IMR-90 (cell line): ENCODE measurements around the gene ABHD17A. TPM values are rescaled to one million over a fixed set of nuclear protein-coding genes. Genes with fewer than 3 reads are reported as not detected.

Experiments used
- ATAC-seq: fragments of 200-7000 bp; cut with Tn5 transposase; 2 replicates; pipeline ENCODE4 v1.9.1; 2020; ENCODE audit warnings: low read depth, mild to moderate bottlenecking, moderate library complexity
- BruUV-seq: library from RNA; stranded (reverse); fragments of 400-500 nt; replicated peaks from 2 replicates; lab custom pipeline; 2021; lab: Mats Ljungman, UMichigan
- CTCF ChIA-PET: fragments of 300-600 bp; formaldehyde crosslinking; extraction: SDS; loops from one replicate; lab custom pipeline; 2021; ENCODE audit warnings: antibody characterized with exemption; lab: Yijun Ruan, JAX
- POLR2A ChIA-PET: fragments of 300-600 bp; sonication (Branson Sonifier 250); formaldehyde crosslinking; loops from one replicate; lab custom pipeline; 2022; ENCODE audit warnings: antibody characterized with exemption; ENCODE audit not compliant: unreplicated experiment; lab: Charles Lee
- DNase-seq: peaks from one replicate; pipeline ENCODE4 v3.0.0; 2013
- H2AFZ ChIP-seq: replicated peaks from 2 replicates; pipeline ENCODE3; 2013; ENCODE audit warnings: low read length, mild to moderate bottlenecking; ENCODE audit not compliant: poor library complexity
- H2AK5ac ChIP-seq: 2 replicates; pipeline ENCODE4 v1.6.1; 2013; ENCODE audit warnings: low read depth, low read length, inconsistent platforms
- H2AK9ac ChIP-seq: replicated peaks from 2 replicates; pipeline ENCODE3; 2013; ENCODE audit warnings: mild to moderate bottlenecking, low read depth, low read length, moderate library complexity; ENCODE audit not compliant: poor library complexity
- H2BK120ac ChIP-seq: 2 replicates; pipeline ENCODE4 v1.6.1; 2013; ENCODE audit warnings: low read depth, low read length, inconsistent platforms
- H2BK15ac ChIP-seq: 3 replicates; pipeline ENCODE4 v1.6.1; 2013; ENCODE audit warnings: low read depth, low read length, inconsistent platforms
- H2BK20ac ChIP-seq: 2 replicates; pipeline ENCODE4 v1.6.1; 2013; ENCODE audit warnings: low read depth, mild to moderate bottlenecking, inconsistent platforms, low read length, moderate library complexity
- H2BK5ac ChIP-seq: 2 replicates; pipeline ENCODE4 v1.6.1; 2013; ENCODE audit warnings: mild to moderate bottlenecking, low read depth, low read length, inconsistent platforms; ENCODE audit not compliant: poor library complexity, severe bottlenecking
- H3K14ac ChIP-seq: replicated peaks from 2 replicates; pipeline ENCODE4 v1.6.1; 2013; ENCODE audit warnings: low read depth, low read length, inconsistent platforms
- H3K18ac ChIP-seq: 2 replicates; pipeline ENCODE4 v1.6.1; 2013; ENCODE audit warnings: low read depth, low read length, control low read depth
- H3K23ac ChIP-seq: 2 replicates; pipeline ENCODE4 v1.6.1; 2013; ENCODE audit warnings: low read depth, low read length, inconsistent platforms
- H3K27ac ChIP-seq: 2 replicates; pipeline ENCODE4 v1.5.1; 2013; ENCODE audit warnings: mild to moderate bottlenecking, control low read depth, low read length; ENCODE audit not compliant: insufficient read depth
- H3K27me3 ChIP-seq: 2 replicates; pipeline ENCODE4 v1.6.1; 2013; ENCODE audit warnings: low read length; ENCODE audit not compliant: control insufficient read depth, insufficient read depth
- H3K36me3 ChIP-seq: 2 replicates; pipeline ENCODE4 v1.6.1; 2013; ENCODE audit warnings: low read length, mixed read lengths; ENCODE audit not compliant: control insufficient read depth, insufficient read depth
- H3K4ac ChIP-seq: 2 replicates; pipeline ENCODE4 v1.6.1; 2013; ENCODE audit warnings: low read depth, low read length, inconsistent platforms
- H3K4me1 ChIP-seq: 2 replicates; pipeline ENCODE4 v1.6.1; 2013; ENCODE audit warnings: low read length, mixed read lengths; ENCODE audit not compliant: control insufficient read depth, insufficient read depth
- H3K4me2 ChIP-seq: 2 replicates; pipeline ENCODE4 v1.6.1; 2013; ENCODE audit warnings: low read depth, mild to moderate bottlenecking, control low read depth, low read length, moderate library complexity
- H3K4me3 ChIP-seq: 2 replicates; pipeline ENCODE4 v1.5.1; 2013; ENCODE audit warnings: low read depth, mild to moderate bottlenecking, control low read depth, low read length, moderate library complexity; ENCODE audit not compliant: insufficient read depth
- H3K56ac ChIP-seq: 2 replicates; pipeline ENCODE4 v1.6.1; 2013; ENCODE audit warnings: low read length, inconsistent platforms; ENCODE audit not compliant: insufficient read depth; ENCODE audit errors: extremely low read depth
- H3K79me1 ChIP-seq, 2 experiments: 2 replicates each; pipeline ENCODE4 v1.6.1; 2013; ENCODE audit warnings: low read length in 2 of 2, inconsistent platforms in 1 of 2, low read depth in 1 of 2
- H3K9ac ChIP-seq: 2 replicates; pipeline ENCODE4 v1.6.1; 2013; ENCODE audit warnings: low read depth, low read length, control low read depth
- H3K9me1 ChIP-seq: 2 replicates; pipeline ENCODE4 v1.6.1; 2013; ENCODE audit warnings: low read length, inconsistent platforms; ENCODE audit not compliant: insufficient read depth
- H3K9me3 ChIP-seq: 2 replicates; pipeline ENCODE4 v1.6.1; 2013; ENCODE audit warnings: low read length; ENCODE audit not compliant: control insufficient read depth, insufficient read depth
- H4K20me1 ChIP-seq: 2 replicates; pipeline ENCODE4 v1.6.1; 2013; ENCODE audit warnings: low read length, inconsistent platforms; ENCODE audit not compliant: insufficient read depth
- H4K5ac ChIP-seq: 2 replicates; pipeline ENCODE4 v1.6.1; 2013; ENCODE audit warnings: mild to moderate bottlenecking, low read depth, low read length, control low read depth
- H4K8ac ChIP-seq, 2 experiments: 2 replicates each; pipeline ENCODE4 v1.6.1; 2013; ENCODE audit warnings: low read depth in 2 of 2, low read length in 2 of 2, control low read depth in 1 of 2, inconsistent platforms in 1 of 2
- H4K91ac ChIP-seq: 2 replicates; pipeline ENCODE4 v1.6.1; 2013; ENCODE audit warnings: low read depth, low read length, inconsistent platforms; ENCODE audit not compliant: insufficient read depth
- BHLHE40 ChIP-seq: fragments of 150-350 bp; IDR thresholded peaks from 2 replicates; pipeline ENCODE4 v1.6.1; 2016; ENCODE audit warnings: mild to moderate bottlenecking, low read depth, low read length
- CEBPB ChIP-seq: IDR thresholded peaks from 2 replicates; pipeline ENCODE4 v1.6.1; 2012; ENCODE audit warnings: low read depth, low read length, improper control_type of control experiment
- MAFK ChIP-seq: IDR thresholded peaks from 2 replicates; pipeline ENCODE4 v1.6.1; 2012; ENCODE audit warnings: low read depth, low read length, improper control_type of control experiment
- MAZ ChIP-seq: IDR thresholded peaks from 2 replicates; pipeline ENCODE4 v1.6.1; 2012; ENCODE audit warnings: low read depth, mild to moderate bottlenecking, low read length, improper control_type of control experiment, moderate library complexity, borderline replicate concordance
- MXI1 ChIP-seq: IDR thresholded peaks from 2 replicates; pipeline ENCODE4 v1.6.1; 2012; ENCODE audit warnings: low read depth, mild to moderate bottlenecking, low read length, moderate library complexity, borderline replicate concordance
- NFE2L2 ChIP-seq: fragments of 150-350 bp; IDR thresholded peaks from 2 replicates; pipeline ENCODE4 v1.6.1; 2016; ENCODE audit warnings: low read depth, mild to moderate bottlenecking, low read length
- POLR2A ChIP-seq: IDR thresholded peaks from 2 replicates; pipeline ENCODE4 v1.6.1; 2012; ENCODE audit warnings: mild to moderate bottlenecking, low read depth, low read length
- RAD21 ChIP-seq: IDR thresholded peaks from 2 replicates; pipeline ENCODE4 v1.6.1; 2012; ENCODE audit warnings: low read length, improper control_type of control experiment
- RFX5 ChIP-seq: IDR thresholded peaks from 2 replicates; pipeline ENCODE4 v1.8.0; 2012; ENCODE audit warnings: low read depth, mild to moderate bottlenecking, low read length, moderate library complexity
- SMC3 ChIP-seq: fragments of 150-350 bp; IDR thresholded peaks from 2 replicates; pipeline ENCODE4 v1.6.1; 2016; ENCODE audit warnings: low read depth, mild to moderate bottlenecking, antibody characterized with exemption, low read length, moderate library complexity
- WGBS, 2 experiments: methylation state at CpG; one replicate each; pipeline versions ENCODE4 v1.1.5 to v1.1.7; 2013; ENCODE audit warnings: missing lambda C conversion rate in 2 of 2; ENCODE audit not compliant: insufficient read length in 1 of 2; ENCODE audit errors: extremely low coverage in 2 of 2; 5-methylcytosine and 5-hydroxymethylcytosine counted together
- dilution Hi-C: fragments of 300-500 bp; cut with HindIII; formaldehyde crosslinking; loops from one replicate; pipeline ENCODE4 v1.14.3; 2018; ENCODE audit warnings: low sequenced_read_pairs; ENCODE audit not compliant: unreplicated experiment
- in situ Hi-C: fragments of 300-500 bp; cut with MboI; formaldehyde crosslinking; loops from 3 replicates; pipeline ENCODE4 v1.14.3; 2019; ENCODE audit warnings: low sequenced_read_pairs, inconsistent platforms, mixed read lengths
- intact Hi-C: fragments of 100-400 bp; cut with micrococcal nuclease; formaldehyde crosslinking; loops from 2 replicates; pipeline ENCODE4 v1.10.0; 2022
- polyA plus RNA-seq, 3 experiments: library from polyadenylated mRNA; depleted of rRNA; stranded (reverse); fragments of >200 nt; gene quantifications; 2 replicates each; pipeline ENCODE4 v1.2.3, GENCODE V29; 2012; ENCODE audit warnings: low replicate concordance in 1 of 3
- total RNA-seq: library from RNA; depleted of rRNA; stranded (reverse); fragments of >200 nt; gene quantifications from 2 replicates; pipeline ENCODE4 v1.2.3, GENCODE V29; 2012
- TF ChIP-seq, protein P1 (sequence below): fragments of 150-350 bp; IDR thresholded peaks from 2 replicates; pipeline ENCODE4 v1.6.1; 2017; ENCODE audit warnings: mild to moderate bottlenecking, antibody characterized with exemption, low read length, low read depth
- TF ChIP-seq, protein P2 (sequence below): fragments of 150-350 bp; IDR thresholded peaks from 2 replicates; pipeline ENCODE4 v1.6.1; 2016; ENCODE audit warnings: low read depth, mild to moderate bottlenecking, low read length, moderate library complexity, borderline replicate concordance
- TF ChIP-seq, protein P3 (sequence below): conservative IDR thresholded peaks from 2 replicates; pipeline ENCODE4 v1.5.1; 2012; ENCODE audit warnings: mild to moderate bottlenecking, low read depth, low read length, improper control_type of control experiment

Gene ABHD17A
- total and polyA plus RNA-seq, 2 of the 4 experiments (the other 2 are of a cell fraction), result 37.8 to 76.2 TPM

DNA sequence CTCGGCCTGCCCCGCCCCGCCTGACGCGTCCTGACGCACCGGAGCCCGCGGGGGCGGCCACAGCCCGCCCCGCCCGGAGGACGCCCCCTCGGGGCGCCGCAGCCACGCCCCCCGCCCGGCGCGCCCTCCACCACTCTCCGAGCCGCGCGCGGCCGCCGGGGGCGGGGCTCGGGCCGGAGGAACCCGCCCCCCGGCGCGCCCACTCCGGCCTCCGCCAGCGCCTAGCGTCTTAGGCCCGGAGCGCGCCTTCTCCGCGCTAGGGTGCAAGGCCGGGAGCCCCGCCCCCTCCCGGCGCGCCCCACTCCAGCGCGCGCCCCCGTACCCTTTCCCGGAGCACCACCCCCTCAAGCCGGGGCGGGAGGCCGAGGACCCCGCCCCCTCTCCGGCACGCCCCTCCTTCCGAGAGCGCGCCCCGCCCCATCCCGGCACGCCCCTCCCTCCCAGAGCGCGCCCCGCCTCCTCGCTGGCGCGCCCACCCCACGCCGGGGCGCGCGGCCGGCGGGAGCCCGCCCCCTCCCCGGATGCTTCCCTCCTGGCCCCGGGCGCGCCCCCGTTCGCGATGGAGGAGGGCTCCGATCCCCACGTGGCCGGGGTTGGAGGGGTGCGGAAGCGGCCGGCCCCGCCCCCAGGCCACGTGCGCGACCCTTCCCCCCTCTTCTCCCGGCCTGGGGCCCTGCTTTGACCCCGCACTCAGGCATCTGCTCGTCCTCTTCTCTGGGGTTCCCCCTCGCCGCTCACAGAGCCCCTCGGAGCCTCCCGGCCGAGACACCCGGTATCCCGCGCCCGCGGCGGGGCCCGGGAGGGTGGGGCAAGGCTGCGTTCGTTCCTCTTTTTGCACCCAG, 21.4 kb downstream of the ABHD17A start:
- intact Hi-C loops (loop anchor here (1.0 kb wide), 1 partner anchor 41 kb away; the partner anchor contains the start of genes ADAT3 and SCAMP4), in situ Hi-C loops (no loop called here), dilution Hi-C loops (no loop called here)
- Histone ChIP-seq H2BK5ac (peak overlapping the region; percentile 90), H3K14ac (peak overlapping the region; percentile 74), H4K20me1 (peaks cover 41% of the 10 kb centered on the region), H3K18ac (no peak overlapping the region), H4K5ac (no peak overlapping the region; the same call in 1 of the 2 replicates), H3K9me3 (no peaks in the 10 kb centered on the region), H3K9me1 (no peaks in the 10 kb centered on the region; the same call in 1 of the 2 replicates), H4K8ac (peak overlapping the region; percentile 83 to 90), H2AK5ac (peak overlapping the region; percentile 90), H2BK120ac (no peak overlapping the region), H3K4ac (peak overlapping the region; percentile 91), H3K36me3 (no peaks in the 10 kb centered on the region), H3K79me1 (peaks cover 7 to 44% of the 10 kb centered on the region in 2 experiments; a peak in 3 of 4 replicates), H2AK9ac (peak overlapping the region; percentile 100), H3K27ac (peak overlapping the region; percentile 85), H3K27me3 (no peaks in the 10 kb centered on the region), H3K4me1 (peaks cover 23% of the 10 kb centered on the region), H3K56ac (peak overlapping the region; percentile 86), H2AFZ (peak overlapping the region; percentile 98), H3K23ac (0 out of 2 replicates have a peak overlapping the region, but pooled peaks have one; percentile 46), H3K9ac (peak overlapping the region; percentile 78), H3K4me2 (peak overlapping the region; percentile 89), H2BK15ac (no peak overlapping the region; the same call in 2 of the 3 replicates), H3K4me3 (peak overlapping the region; percentile 98), H2BK20ac (no peak overlapping the region), H4K91ac (peak overlapping the region; percentile 77; the same call in 1 of the 2 replicates)
- POLR2A ChIA-PET, result interaction anchor here (0.6 kb wide), 2 partner anchors 42 to 428 kb away, joined by 3 to 6 read pairs; partner anchors contain the start of genes ADAT3 and SCAMP4
- CTCF ChIA-PET, result interaction anchor here (0.9 to 1.0 kb wide), 2 partner anchors 11 to 12 kb away, joined by 3 to 4 read pairs; no protein-coding TSS in a partner anchor
- DNase-seq, result peak; percentile 92
- WGBS, 2 experiments, result 0% methylated on average over 39 of the region's 115 CpGs; no CpG with 5 or more reads in 1 of the 2 experiments
- ATAC-seq, result peak; percentile 79
- BruUV-seq, result no TSS peak
- TF ChIP-seq MAZ (peak; percentile 82), BHLHE40 (peak; percentile 73), MXI1 (peak; percentile 100), CEBPB (no peak), NFE2L2 (no peak), MAFK (no peak), RAD21 (no peak), RFX5 (no peak), SMC3 (no peak), POLR2A (peak; percentile 40; the same call in 1 of the 2 replicates)
- TF ChIP-seq, protein P1, sequence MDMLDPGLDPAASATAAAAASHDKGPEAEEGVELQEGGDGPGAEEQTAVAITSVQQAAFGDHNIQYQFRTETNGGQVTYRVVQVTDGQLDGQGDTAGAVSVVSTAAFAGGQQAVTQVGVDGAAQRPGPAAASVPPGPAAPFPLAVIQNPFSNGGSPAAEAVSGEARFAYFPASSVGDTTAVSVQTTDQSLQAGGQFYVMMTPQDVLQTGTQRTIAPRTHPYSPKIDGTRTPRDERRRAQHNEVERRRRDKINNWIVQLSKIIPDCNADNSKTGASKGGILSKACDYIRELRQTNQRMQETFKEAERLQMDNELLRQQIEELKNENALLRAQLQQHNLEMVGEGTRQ, result peak; percentile 95
- TF ChIP-seq, protein P2, sequence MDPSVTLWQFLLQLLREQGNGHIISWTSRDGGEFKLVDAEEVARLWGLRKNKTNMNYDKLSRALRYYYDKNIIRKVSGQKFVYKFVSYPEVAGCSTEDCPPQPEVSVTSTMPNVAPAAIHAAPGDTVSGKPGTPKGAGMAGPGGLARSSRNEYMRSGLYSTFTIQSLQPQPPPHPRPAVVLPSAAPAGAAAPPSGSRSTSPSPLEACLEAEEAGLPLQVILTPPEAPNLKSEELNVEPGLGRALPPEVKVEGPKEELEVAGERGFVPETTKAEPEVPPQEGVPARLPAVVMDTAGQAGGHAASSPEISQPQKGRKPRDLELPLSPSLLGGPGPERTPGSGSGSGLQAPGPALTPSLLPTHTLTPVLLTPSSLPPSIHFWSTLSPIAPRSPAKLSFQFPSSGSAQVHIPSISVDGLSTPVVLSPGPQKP, result no peak
- TF ChIP-seq, protein P3, sequence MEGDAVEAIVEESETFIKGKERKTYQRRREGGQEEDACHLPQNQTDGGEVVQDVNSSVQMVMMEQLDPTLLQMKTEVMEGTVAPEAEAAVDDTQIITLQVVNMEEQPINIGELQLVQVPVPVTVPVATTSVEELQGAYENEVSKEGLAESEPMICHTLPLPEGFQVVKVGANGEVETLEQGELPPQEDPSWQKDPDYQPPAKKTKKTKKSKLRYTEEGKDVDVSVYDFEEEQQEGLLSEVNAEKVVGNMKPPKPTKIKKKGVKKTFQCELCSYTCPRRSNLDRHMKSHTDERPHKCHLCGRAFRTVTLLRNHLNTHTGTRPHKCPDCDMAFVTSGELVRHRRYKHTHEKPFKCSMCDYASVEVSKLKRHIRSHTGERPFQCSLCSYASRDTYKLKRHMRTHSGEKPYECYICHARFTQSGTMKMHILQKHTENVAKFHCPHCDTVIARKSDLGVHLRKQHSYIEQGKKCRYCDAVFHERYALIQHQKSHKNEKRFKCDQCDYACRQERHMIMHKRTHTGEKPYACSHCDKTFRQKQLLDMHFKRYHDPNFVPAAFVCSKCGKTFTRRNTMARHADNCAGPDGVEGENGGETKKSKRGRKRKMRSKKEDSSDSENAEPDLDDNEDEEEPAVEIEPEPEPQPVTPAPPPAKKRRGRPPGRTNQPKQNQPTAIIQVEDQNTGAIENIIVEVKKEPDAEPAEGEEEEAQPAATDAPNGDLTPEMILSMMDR, result no peak
